ENCODE measurements around the gene CXorf58.

DNA sequence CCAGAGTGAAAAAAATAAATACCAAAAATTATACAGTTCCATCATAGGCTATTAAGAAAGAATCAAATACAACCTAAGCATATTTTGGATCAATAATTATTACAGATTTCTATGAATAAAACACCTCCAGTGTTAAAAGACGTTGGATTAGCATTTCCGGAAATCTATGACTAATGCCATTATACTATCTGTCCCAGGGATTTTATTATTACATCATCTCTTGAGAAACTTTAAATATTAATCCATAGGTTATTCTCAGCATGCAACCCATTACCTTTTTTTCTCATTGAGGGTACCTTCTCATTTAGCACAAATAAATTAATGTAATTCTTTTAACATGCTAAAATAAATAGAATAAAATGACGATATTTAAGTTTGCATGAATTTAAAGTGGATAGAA is 44.6 kb downstream of the CXorf58 start:
- TF ChIP-seq, protein P1, sequence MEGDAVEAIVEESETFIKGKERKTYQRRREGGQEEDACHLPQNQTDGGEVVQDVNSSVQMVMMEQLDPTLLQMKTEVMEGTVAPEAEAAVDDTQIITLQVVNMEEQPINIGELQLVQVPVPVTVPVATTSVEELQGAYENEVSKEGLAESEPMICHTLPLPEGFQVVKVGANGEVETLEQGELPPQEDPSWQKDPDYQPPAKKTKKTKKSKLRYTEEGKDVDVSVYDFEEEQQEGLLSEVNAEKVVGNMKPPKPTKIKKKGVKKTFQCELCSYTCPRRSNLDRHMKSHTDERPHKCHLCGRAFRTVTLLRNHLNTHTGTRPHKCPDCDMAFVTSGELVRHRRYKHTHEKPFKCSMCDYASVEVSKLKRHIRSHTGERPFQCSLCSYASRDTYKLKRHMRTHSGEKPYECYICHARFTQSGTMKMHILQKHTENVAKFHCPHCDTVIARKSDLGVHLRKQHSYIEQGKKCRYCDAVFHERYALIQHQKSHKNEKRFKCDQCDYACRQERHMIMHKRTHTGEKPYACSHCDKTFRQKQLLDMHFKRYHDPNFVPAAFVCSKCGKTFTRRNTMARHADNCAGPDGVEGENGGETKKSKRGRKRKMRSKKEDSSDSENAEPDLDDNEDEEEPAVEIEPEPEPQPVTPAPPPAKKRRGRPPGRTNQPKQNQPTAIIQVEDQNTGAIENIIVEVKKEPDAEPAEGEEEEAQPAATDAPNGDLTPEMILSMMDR (IDR thresholded peaks at IDR 0.05; ENCODE audit: low read depth, low read length) = no peak
- TF ChIP-seq EZH2phosphoT487 (IDR thresholded peaks at IDR 0.05; ENCODE audit: low read depth) = no peak

Measured in OCI-LY3 (cell line).